Loucy (cell line): ENCODE data around the gene CUX1.

Source experiments
- EZH2phosphoT487 ChIP-seq: fragments of 200-600 bp; IDR thresholded peaks from 2 replicates; pipeline ENCODE4 v1.6.1; 2018; ENCODE audit warnings: antibody characterized with exemption, mild to moderate bottlenecking, moderate library complexity, borderline replicate concordance
- TF ChIP-seq, protein P1 (sequence below): fragments of 200-600 bp; sonication (generic); conservative IDR thresholded peaks from 2 replicates; pipeline ENCODE4 v1.5.1; 2014; ENCODE audit warnings: mild to moderate bottlenecking, antibody characterized with exemption, low read length

DNA sequence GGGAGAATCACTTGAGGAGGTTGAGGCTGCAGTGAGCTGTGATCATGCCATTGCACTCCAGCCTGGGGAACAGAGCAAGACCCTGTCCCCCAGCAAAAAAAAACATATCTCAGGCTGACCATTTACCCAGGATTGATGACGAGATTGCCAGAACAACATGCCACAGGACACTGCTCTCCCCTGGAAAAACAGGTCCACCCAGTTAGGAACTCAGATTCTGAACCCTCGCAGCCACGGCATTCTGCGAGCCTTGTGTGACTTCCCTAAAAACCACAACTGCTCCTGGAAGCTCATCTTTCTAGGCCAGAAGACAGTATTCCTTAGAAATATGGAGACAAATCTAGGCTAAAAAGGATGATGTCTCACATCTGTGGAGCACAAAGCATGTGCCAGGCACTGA is 427.2 kb downstream of the CUX1 start:
- TF ChIP-seq, protein P1, sequence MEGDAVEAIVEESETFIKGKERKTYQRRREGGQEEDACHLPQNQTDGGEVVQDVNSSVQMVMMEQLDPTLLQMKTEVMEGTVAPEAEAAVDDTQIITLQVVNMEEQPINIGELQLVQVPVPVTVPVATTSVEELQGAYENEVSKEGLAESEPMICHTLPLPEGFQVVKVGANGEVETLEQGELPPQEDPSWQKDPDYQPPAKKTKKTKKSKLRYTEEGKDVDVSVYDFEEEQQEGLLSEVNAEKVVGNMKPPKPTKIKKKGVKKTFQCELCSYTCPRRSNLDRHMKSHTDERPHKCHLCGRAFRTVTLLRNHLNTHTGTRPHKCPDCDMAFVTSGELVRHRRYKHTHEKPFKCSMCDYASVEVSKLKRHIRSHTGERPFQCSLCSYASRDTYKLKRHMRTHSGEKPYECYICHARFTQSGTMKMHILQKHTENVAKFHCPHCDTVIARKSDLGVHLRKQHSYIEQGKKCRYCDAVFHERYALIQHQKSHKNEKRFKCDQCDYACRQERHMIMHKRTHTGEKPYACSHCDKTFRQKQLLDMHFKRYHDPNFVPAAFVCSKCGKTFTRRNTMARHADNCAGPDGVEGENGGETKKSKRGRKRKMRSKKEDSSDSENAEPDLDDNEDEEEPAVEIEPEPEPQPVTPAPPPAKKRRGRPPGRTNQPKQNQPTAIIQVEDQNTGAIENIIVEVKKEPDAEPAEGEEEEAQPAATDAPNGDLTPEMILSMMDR = no peak
- no peak for TF ChIP-seq EZH2phosphoT487
